Measurements from ENCODE around the gene ST8SIA3.

DNA sequence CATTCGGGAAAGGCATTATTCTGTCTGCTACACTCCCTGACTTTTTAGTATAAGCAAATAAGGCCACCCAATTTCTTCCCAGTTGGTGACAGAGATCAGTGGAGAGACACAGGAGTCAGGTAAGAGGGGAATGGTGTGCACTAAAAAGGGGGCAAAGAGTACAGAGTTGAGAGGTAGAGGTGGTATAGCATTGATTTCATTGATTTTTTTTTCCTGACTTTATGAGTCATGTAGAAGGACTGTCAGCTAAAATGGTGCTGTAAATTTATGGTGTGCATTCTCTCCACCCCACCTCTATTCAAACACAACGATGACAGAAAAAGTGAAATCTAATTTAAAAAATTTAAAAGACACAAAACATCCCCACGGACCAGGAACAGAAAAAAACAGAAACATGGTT is 23.7 kb upstream of the ST8SIA3 start:
- TF ChIP-seq CTCF (IDR thresholded peaks at IDR 0.05) (no peak), POLR2A (IDR thresholded peaks at IDR 0.05) (no peak)

Data from heart left ventricle (tissue), 13 donors.